Gastroesophageal sphincter (tissue), 4 donors: Measurements from ENCODE around the gene SDK2. TPM values are rescaled to one million over a fixed set of nuclear protein-coding genes. Genes with fewer than 3 reads are reported as not detected.
"Not testable (repeated sequence)": the region's sequence is repeated elsewhere in the genome, so short reads cannot be mapped to it uniquely, and the experiment has no call there.

Experiments
- ATAC-seq: fragments of 150-250 bp; one replicate; pipeline ENCODE4 v1.9.1; 2016; ENCODE audit warnings: mild to moderate bottlenecking, moderate library complexity
- H3K27ac ChIP-seq, 4 donors: fragments of 200-600 bp; sonication (generic) in 3 of 4; 1 replicate in 3 of 4; 2 replicates in 1 of 4; pipeline ENCODE4 v1.5.1; 2016 to 2019
- H3K27me3 ChIP-seq: fragments of 200-600 bp; sonication (generic); one replicate; pipeline ENCODE4 v1.5.1; 2019
- H3K36me3 ChIP-seq, 2 donors: fragments of 200-600 bp; sonication (generic); one replicate each; pipeline ENCODE4 v1.5.1; 2019; ENCODE audit warnings: control low read depth in 1 of 2
- H3K4me1 ChIP-seq, 3 donors: fragments of 200-600 bp; sonication (generic); 1 replicate in 2 of 3; 2 replicates in 1 of 3; pipeline ENCODE4 v1.5.1; 2016 to 2019; ENCODE audit warnings: control low read depth in 2 of 3
- H3K4me3 ChIP-seq, 2 donors: fragments of 200-600 bp; sonication (generic); one replicate each; pipeline ENCODE4 v1.5.1; 2019; ENCODE audit warnings: mild to moderate bottlenecking in 1 of 2, moderate library complexity in 1 of 2
- H3K9me3 ChIP-seq, 3 donors: fragments of 200-600 bp; sonication (generic); one replicate each; pipeline ENCODE4 v1.5.1; 2017 to 2019; ENCODE audit warnings: control low read depth in 2 of 3
- EP300 ChIP-seq: sonication (generic); formaldehyde crosslinking; IDR thresholded peaks from one replicate; pipeline ENCODE4 v1.6.1; 2017; ENCODE audit warnings: antibody characterized with exemption, mild to moderate bottlenecking
- POLR2A ChIP-seq, 2 donors: fragments of 450-650 bp; IDR thresholded peaks; one replicate each; pipeline ENCODE4 v1.6.1; 2017; ENCODE audit warnings: antibody characterized with exemption in 2 of 2, mild to moderate bottlenecking in 2 of 2, moderate library complexity in 1 of 2
- POLR2AphosphoS5 ChIP-seq: sonication (generic); formaldehyde crosslinking; IDR thresholded peaks from one replicate; pipeline ENCODE4 v1.6.1; 2017; ENCODE audit warnings: antibody characterized with exemption
- WGBS, 2 donors: methylation state at CpG; one replicate each; pipeline ENCODE4 v1.1.5; 2018; ENCODE audit warnings: low coverage in 1 of 2; 5-methylcytosine and 5-hydroxymethylcytosine counted together
- total RNA-seq, 4 donors: library from RNA; depleted of rRNA; stranded (reverse); fragments of >200 nt; gene quantifications; one replicate each; pipeline ENCODE4 v1.1.0, GENCODE V29; 2016
- TF ChIP-seq, protein P1 (sequence below), 4 experiments: fragments of 200-600 bp in 2 of 4; fragments of 450-650 bp in 2 of 4; sonication (generic) in 1 of 4; IDR thresholded peaks; one replicate each; pipeline ENCODE4 v1.5.1; 2017 to 2019; ENCODE audit warnings: antibody characterized with exemption in 4 of 4, mild to moderate bottlenecking in 2 of 4, moderate library complexity in 2 of 4

Gene SDK2
- total RNA-seq, 4 donors from 2014 or later, result 0.31 to 2.0 (median 0.78) TPM

DNA sequence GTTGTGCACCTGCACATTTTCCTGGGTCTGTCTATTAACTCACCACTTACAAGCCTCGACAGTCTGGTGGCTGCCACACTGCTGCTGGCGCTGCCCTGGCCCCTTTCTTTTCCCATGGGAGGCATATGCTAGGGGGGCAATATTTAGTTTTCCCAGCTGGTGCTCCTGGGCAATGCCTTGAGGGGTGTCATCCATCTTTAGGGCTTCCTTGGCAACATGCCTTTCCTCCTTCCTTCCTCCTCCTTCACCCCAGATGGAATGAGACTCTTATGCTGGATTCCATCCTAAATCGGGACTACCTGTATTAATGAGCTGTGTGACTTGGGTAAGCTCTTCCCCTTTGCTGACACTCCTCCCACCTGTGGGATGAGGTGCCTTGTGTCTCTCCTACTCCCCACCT lies 267.6 kb downstream of the SDK2 start:
- no peak for ATAC-seq
- no peaks in the 10 kb centered on the region for H3K9me3 ChIP-seq
- WGBS, 2 donors, result 83 to 97% methylated on average over 2 to 3 of the region's 3 CpGs
- H3K36me3 ChIP-seq, result no peaks in the 10 kb centered on the region
- no peak overlapping the region for H3K27ac ChIP-seq
- H3K4me3 ChIP-seq, result no peak overlapping the region
- H3K4me1 ChIP-seq, result no peaks in the 10 kb centered on the region
- H3K27me3 ChIP-seq, result no peaks in the 10 kb centered on the region
- TF ChIP-seq POLR2AphosphoS5 (no peak), EP300 (no peak), POLR2A (IDR thresholded peaks at IDR 0.05) (no peak)
- TF ChIP-seq, protein P1, sequence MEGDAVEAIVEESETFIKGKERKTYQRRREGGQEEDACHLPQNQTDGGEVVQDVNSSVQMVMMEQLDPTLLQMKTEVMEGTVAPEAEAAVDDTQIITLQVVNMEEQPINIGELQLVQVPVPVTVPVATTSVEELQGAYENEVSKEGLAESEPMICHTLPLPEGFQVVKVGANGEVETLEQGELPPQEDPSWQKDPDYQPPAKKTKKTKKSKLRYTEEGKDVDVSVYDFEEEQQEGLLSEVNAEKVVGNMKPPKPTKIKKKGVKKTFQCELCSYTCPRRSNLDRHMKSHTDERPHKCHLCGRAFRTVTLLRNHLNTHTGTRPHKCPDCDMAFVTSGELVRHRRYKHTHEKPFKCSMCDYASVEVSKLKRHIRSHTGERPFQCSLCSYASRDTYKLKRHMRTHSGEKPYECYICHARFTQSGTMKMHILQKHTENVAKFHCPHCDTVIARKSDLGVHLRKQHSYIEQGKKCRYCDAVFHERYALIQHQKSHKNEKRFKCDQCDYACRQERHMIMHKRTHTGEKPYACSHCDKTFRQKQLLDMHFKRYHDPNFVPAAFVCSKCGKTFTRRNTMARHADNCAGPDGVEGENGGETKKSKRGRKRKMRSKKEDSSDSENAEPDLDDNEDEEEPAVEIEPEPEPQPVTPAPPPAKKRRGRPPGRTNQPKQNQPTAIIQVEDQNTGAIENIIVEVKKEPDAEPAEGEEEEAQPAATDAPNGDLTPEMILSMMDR (IDR thresholded peaks at IDR 0.05), result no peak

DNA sequence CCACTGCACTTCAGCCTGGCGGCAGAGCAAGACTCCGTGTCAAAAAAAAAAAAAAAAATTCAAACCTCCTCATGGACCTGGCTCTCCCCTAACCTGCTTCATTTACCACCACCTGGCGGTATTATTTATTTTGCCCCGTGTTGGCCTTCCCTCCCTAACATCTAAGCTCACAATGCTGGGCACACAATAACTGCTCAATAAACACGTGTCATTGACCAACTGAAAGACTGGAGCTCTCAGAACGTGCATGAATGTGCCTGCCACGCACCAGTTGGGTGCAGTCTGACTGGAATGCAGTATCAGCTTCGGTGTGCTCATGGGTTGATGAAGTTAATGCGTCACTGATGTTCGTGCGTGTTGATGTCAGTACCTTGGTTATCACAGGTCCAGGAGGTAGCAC lies 268.1 kb downstream of the SDK2 start:
- no peak for TF ChIP-seq POLR2A (IDR thresholded peaks at IDR 0.05)
- TF ChIP-seq EP300, result no peak

DNA sequence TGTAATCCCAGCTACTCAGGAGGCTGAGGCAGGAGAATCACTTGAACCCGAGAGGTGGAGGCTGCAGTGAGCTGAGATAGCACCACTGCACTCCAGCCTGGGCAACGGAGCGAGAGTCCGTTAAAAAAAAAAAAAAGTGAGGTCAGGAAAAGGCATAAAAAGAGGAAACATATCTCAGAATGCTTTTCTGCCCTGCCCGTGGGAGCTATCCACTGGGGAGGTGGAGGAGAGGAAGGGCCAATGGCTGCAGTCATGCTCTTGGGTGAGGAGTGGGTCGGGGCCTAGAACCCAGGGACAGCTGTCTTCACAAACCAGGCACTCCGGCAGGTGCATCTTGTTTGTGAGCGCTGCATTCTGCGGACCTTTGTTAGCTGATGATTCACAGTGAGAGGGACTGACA lies 272.4 kb downstream of the SDK2 start:
- WGBS, 2 donors, result 69 to 74% methylated on average over 5 to 6 of the region's 9 CpGs
- TF ChIP-seq, protein P1 (IDR thresholded peaks at IDR 0.05), result no peak
- TF ChIP-seq POLR2AphosphoS5, result no peak
- Histone ChIP-seq H3K4me3 (no peak overlapping the region), H3K27me3 (no peaks in the 10 kb centered on the region), H3K36me3 (no peaks in the 10 kb centered on the region), H3K9me3 (no peaks in the 10 kb centered on the region), H3K4me1 (no peaks in the 10 kb centered on the region), H3K27ac (no peak overlapping the region)
- no peak for ATAC-seq

More for the DNA sequence above, 268.1 kb downstream of the SDK2 start:
- no peaks in the 10 kb centered on the region for H3K27me3 ChIP-seq
- no peaks in the 10 kb centered on the region for H3K9me3 ChIP-seq
- no peak overlapping the region for H3K27ac ChIP-seq
- H3K4me3 ChIP-seq, result no peak overlapping the region
- 89 to 90% methylated on average over 10 to 11 of the region's 11 CpGs for WGBS, 2 donors
- H3K4me1 ChIP-seq, result no peaks in the 10 kb centered on the region
- ATAC-seq, result no peak
- no peaks in the 10 kb centered on the region for H3K36me3 ChIP-seq

DNA sequence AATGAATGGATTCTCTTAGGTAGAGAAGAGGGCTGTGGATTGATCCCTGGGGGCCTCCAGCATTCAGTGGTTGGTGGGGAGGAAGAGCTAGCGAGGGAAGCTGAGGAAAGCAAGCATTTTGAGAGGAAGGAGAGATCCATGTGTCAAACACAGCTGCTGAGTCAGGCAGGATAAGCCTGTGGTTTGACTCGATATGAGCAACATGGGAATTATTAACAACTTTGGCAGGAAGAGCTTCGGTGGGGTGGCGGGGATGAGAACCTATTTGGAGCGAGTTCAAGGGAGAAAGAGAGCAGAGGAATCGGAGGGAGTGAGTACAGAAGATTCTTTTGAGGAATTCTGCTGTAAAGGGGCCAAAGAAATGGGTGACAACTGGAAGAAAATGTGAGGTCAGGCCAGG lies 273.0 kb downstream of the SDK2 start:
- Histone ChIP-seq H3K9me3 (no peaks in the 10 kb centered on the region), H3K36me3 (no peaks in the 10 kb centered on the region), H3K4me3 (no peak overlapping the region), H3K27me3 (no peaks in the 10 kb centered on the region), H3K4me1 (peaks cover 0 to 5% (median 0%) of the 10 kb centered on the region in 3 donors), H3K27ac (no peak overlapping the region)
- TF ChIP-seq EP300 (no peak), POLR2A (IDR thresholded peaks at IDR 0.05) (no peak), POLR2AphosphoS5 (no peak)
- TF ChIP-seq, protein P1 (IDR thresholded peaks at IDR 0.05), result no peak
- no peak for ATAC-seq
- WGBS, 2 donors, result 47 to 48% methylated on average over 2 to 6 of the region's 6 CpGs

DNA sequence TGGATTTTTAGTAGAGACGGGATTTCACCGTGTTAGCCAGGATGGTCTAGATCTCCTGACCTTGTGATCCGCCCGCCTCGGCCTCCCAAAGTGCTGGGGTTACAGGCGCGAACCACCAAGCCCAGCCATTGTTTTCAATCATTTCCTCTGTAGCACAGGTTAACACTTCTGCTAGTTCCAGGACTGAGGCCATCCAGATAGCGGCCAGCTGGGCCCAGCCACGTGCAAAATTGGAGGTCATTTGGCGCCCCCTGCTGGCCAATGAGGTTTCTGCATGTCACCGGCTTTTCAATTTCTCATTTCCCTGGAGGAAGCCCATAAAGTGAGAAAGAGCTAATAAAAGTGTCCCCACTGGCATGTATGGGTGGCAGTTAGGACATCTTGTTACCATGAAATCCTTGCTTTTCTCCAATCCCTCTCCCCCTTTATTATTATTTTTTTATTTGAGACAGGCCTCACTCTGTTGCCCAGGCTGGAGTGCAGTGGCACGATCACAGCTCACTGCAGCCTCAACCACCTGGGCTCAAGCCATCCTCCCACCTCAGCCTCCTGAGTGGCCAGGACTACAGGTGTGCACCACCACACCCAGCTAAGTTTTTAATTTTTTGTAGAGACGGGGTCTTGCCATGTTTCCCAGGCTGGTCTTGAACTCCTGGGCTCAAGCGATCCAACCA lies 274.3 kb downstream of the SDK2 start:
- not testable (repeated sequence) for H3K4me3 ChIP-seq, H3K27me3 ChIP-seq, H3K9me3 ChIP-seq, H3K27ac ChIP-seq, H3K36me3 ChIP-seq
- TF ChIP-seq, protein P1 (IDR thresholded peaks at IDR 0.05), result peak in 3 of 4 experiments; percentile 91 to 99 (median 97)
- ATAC-seq, result peak; percentile 77
- peaks cover 0 to 18% (median 0%) of the 10 kb centered on the region in 3 donors for H3K4me1 ChIP-seq
- WGBS, 2 donors, result 20 to 32% methylated on average over 9 to 11 of the region's 14 CpGs
